Activated gamma-delta T cell treated with anti-CD3 and anti-CD28 coated beads, Interleukin-2, amount 50 U/mL, for 16 hours (primary cell): ENCODE results near the gene HSPA12A.

Source experiments
- DNase-seq: peaks from one replicate; pipeline ENCODE4 v3.0.0-alpha.2; 2020; ENCODE audit warnings: low read depth

The HSPA12A gene

GRCh38 chr10:116668018-116668417, 74.3 kb downstream of the HSPA12A start:
- no peak for DNase-seq

GRCh38 chr10:116667484-116667883, 74.9 kb downstream of the HSPA12A start:
- DNase-seq: no peak

GRCh38 chr10:116665541-116666125, 76.7 kb downstream of the HSPA12A start:
- no peak for DNase-seq

- no peak for DNase-seq
These were observed 77.7 kb downstream of the HSPA12A start for GRCh38 chr10:116664631-116665030.

GRCh38 chr10:116663342-116663741, 79.0 kb downstream of the HSPA12A start:
- DNase-seq: no peak

- no peak for DNase-seq
These were observed 81.5 kb downstream of the HSPA12A start for GRCh38 chr10:116660860-116661259.

- no peak for DNase-seq
These were observed 83.2 kb downstream of the HSPA12A start for GRCh38 chr10:116659049-116659670.

GRCh38 chr10:116657863-116658551, 84.4 kb downstream of the HSPA12A start:
- no peak for DNase-seq

GRCh38 chr10:116656044-116656443, 86.3 kb downstream of the HSPA12A start:
- DNase-seq: no peak

GRCh38 chr10:116655568-116655967, 86.8 kb downstream of the HSPA12A start:
- no peak for DNase-seq

- no peak for DNase-seq
These were observed 87.5 kb downstream of the HSPA12A start for GRCh38 chr10:116654816-116655215.

GRCh38 chr10:116653885-116654284, 88.5 kb downstream of the HSPA12A start:
- DNase-seq: no peak

- DNase-seq: no peak
These were observed 93.5 kb downstream of the HSPA12A start for GRCh38 chr10:116648903-116649302.

GRCh38 chr10:116646502-116646901, 95.9 kb downstream of the HSPA12A start:
- no peak for DNase-seq

- DNase-seq: no peak
These were observed 104.5 kb downstream of the HSPA12A start for GRCh38 chr10:116637830-116638229.

- no peak for DNase-seq
These were observed 105.4 kb downstream of the HSPA12A start for GRCh38 chr10:116636976-116637375.

GRCh38 chr10:116636385-116636784, 106.0 kb downstream of the HSPA12A start:
- DNase-seq: no peak

- no peak for DNase-seq
These were observed 108.0 kb downstream of the HSPA12A start for GRCh38 chr10:116634126-116634975.

GRCh38 chr10:116633216-116633600, 109.2 kb downstream of the HSPA12A start:
- no peak for DNase-seq

- no peak for DNase-seq
These were observed 109.7 kb downstream of the HSPA12A start for GRCh38 chr10:116632596-116633215.

- DNase-seq: no peak
These were observed 110.5 kb downstream of the HSPA12A start for GRCh38 chr10:116631871-116632295.

GRCh38 chr10:116630020-116630419, 112.3 kb downstream of the HSPA12A start:
- DNase-seq: no peak
